VCaP (cell line): ENCODE results near the gene C22orf42.

Source experiments
- H3K27ac ChIP-seq: fragments of 450-650 bp; 2 replicates; pipeline ENCODE4 v1.5.1; 2017
- TF ChIP-seq, protein P1 (sequence below): fragments of 450-650 bp; conservative IDR thresholded peaks from 2 replicates; pipeline ENCODE4 v1.5.1; 2017; ENCODE audit warnings: mild to moderate bottlenecking, moderate library complexity

Gene C22orf42

DNA sequence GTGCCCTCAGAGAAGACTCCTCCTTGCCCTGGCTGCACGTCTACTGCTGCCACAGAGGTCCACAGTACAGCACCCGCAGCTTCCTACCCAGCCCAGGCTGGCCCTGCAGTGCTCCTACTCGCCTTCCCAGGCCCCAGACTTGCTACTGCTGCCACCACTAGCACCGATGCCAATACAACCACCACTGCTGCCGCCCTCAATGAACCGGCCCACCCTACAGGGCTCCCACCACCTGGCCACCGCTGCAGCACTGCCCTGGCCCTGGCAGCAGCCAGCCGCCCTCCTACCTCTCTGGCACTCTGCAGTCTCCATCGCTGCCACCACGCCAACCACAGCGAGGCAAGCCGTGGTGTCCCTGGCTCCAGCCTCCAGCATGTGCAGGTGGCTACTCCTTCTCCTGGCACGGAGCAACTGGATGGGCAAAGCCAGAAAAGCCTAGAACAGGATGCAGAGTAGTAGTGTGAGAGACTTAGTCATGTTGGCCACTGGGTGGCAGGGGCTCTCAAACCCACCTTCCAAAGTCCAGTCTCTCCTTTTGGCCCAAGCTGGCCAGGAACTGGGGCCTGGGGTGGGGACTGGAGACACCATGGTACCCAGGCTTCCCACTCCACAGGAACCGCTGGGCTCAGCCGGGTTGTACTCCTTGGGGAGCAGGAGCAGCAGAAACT is 39.4 kb downstream of the C22orf42 start:
- peak overlapping the region; percentile 31; the same call in 1 of the 2 replicates for H3K27ac ChIP-seq
- TF ChIP-seq, protein P1, sequence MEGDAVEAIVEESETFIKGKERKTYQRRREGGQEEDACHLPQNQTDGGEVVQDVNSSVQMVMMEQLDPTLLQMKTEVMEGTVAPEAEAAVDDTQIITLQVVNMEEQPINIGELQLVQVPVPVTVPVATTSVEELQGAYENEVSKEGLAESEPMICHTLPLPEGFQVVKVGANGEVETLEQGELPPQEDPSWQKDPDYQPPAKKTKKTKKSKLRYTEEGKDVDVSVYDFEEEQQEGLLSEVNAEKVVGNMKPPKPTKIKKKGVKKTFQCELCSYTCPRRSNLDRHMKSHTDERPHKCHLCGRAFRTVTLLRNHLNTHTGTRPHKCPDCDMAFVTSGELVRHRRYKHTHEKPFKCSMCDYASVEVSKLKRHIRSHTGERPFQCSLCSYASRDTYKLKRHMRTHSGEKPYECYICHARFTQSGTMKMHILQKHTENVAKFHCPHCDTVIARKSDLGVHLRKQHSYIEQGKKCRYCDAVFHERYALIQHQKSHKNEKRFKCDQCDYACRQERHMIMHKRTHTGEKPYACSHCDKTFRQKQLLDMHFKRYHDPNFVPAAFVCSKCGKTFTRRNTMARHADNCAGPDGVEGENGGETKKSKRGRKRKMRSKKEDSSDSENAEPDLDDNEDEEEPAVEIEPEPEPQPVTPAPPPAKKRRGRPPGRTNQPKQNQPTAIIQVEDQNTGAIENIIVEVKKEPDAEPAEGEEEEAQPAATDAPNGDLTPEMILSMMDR = no peak

DNA sequence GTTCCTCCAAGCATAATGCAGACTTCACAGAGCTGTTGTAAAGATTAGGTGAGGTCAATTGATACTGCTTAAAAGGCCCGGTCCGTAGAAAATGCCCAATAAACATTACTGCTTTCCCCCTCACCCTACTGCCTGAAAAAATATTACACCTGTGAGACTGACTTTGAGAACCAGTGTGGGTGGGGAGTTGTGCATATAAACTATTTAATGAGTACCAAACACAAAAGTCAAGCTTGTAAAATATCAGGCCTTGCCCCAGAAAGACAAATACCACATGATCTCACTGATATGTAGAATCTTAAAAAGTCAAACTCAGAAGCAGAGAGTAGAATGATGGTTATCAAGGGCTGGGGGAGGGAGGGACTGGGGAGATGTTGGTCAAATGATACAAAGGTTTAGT is 46.7 kb downstream of the C22orf42 start:
- TF ChIP-seq, protein P1 = no peak
- peak overlapping the region; percentile 82 for H3K27ac ChIP-seq

- TF ChIP-seq, protein P1 = no peak
- H3K27ac ChIP-seq = no peak overlapping the region
These were observed 52.2 kb downstream of the C22orf42 start for GRCh38 chr22:32106930-32107329.

DNA sequence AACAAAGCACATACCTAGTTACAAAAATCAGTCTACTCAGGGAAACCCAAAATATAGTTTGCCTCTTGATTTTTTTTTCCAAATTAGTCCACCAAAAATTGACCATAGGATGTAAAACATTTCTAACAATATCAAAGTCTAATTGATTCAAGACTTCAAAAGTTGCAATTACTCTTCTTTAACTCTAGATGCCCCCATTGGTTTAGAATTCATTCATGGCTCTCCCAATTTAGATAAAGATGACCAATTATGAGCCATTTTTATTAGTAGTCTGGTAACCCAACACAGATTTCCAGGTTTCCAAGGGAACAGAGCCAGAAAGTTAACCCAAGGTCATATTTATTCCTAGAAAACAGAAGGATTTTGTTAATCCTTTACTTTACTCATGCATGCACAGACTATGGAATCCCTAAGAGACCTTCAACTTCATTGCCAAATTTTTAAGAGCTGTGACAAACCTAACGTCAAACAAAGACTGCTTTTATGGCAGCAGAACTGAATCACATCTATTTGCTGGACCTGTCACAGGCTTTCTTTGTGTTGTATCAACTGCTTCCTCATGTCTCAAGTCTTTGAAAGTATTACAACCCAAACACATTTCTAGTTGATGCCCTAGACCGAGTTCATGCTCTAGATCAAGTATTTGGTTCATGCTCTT is 55.3 kb downstream of the C22orf42 start:
- TF ChIP-seq, protein P1 = peak; percentile 70
- peak overlapping the region; percentile 47 for H3K27ac ChIP-seq

DNA sequence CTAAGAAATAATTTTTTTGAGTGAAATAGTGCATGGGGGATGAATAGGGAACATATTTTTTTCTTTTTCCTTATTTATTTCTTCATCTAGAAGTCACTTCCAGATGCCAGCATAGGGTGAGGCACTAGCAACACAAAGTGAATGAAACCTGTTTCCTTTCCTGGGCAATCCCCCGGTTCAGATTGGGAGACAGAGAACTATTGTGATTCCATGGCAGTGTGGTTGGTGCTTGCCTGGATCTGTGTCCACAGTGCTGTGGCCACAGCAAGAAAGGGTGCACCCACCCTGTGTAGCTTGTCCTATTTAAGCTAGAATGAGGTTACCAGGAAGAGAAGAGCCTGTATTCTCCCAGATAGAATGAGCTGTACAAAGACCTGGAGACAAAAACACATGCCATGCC is 58.4 kb downstream of the C22orf42 start:
- TF ChIP-seq, protein P1 = no peak
- no peak overlapping the region for H3K27ac ChIP-seq
